ENCODE data around the gene BANK1.

BANK1 gene

DNA sequence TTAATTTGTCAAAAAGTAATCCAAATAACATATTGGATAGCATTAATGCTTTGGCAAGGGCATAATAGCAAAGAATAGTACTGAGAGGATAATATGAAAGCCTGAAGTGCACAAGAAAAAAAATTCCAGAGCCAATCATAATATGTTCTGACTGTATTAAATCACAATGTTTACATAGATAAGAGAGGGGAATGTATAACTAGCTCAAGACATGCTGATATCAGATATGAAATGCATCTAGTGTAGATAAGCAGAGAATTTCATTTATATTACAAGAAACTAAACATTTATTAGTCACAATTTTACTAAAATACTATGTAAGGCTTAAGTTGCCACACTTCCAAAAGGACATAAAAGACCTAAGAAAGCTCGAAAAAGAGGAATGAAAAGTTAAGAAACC lies 193.3 kb downstream of the BANK1 start:
- H3K4me2 ChIP-seq = no peak overlapping the region
- TF ChIP-seq, protein P1, sequence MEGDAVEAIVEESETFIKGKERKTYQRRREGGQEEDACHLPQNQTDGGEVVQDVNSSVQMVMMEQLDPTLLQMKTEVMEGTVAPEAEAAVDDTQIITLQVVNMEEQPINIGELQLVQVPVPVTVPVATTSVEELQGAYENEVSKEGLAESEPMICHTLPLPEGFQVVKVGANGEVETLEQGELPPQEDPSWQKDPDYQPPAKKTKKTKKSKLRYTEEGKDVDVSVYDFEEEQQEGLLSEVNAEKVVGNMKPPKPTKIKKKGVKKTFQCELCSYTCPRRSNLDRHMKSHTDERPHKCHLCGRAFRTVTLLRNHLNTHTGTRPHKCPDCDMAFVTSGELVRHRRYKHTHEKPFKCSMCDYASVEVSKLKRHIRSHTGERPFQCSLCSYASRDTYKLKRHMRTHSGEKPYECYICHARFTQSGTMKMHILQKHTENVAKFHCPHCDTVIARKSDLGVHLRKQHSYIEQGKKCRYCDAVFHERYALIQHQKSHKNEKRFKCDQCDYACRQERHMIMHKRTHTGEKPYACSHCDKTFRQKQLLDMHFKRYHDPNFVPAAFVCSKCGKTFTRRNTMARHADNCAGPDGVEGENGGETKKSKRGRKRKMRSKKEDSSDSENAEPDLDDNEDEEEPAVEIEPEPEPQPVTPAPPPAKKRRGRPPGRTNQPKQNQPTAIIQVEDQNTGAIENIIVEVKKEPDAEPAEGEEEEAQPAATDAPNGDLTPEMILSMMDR (conservative IDR thresholded peaks at IDR 0.05; ENCODE audit: low read depth, low read length) = no peak
- H3K36me3 ChIP-seq (ENCODE audit: insufficient read depth) = no peaks in the 10 kb centered on the region
- no peak overlapping the region for H2AFZ ChIP-seq (ENCODE audit: low read depth)
- no peak overlapping the region for H3K4me3 ChIP-seq (IDR thresholded peaks at IDR 0.05; ENCODE audit: insufficient read depth, low read depth, low read length)
- no peaks in the 10 kb centered on the region for H4K20me1 ChIP-seq (ENCODE audit: insufficient read depth)
- no peak overlapping the region for H3K9ac ChIP-seq
- H3K27me3 ChIP-seq (ENCODE audit: insufficient read depth, low read depth) = no peaks in the 10 kb centered on the region
- no peaks in the 10 kb centered on the region for H3K79me2 ChIP-seq (ENCODE audit: insufficient read depth, low read depth)
- no peak overlapping the region for H3K27ac ChIP-seq
- no peaks in the 10 kb centered on the region for H3K4me1 ChIP-seq (ENCODE audit: low read depth, poor library complexity, severe bottlenecking)

DNA sequence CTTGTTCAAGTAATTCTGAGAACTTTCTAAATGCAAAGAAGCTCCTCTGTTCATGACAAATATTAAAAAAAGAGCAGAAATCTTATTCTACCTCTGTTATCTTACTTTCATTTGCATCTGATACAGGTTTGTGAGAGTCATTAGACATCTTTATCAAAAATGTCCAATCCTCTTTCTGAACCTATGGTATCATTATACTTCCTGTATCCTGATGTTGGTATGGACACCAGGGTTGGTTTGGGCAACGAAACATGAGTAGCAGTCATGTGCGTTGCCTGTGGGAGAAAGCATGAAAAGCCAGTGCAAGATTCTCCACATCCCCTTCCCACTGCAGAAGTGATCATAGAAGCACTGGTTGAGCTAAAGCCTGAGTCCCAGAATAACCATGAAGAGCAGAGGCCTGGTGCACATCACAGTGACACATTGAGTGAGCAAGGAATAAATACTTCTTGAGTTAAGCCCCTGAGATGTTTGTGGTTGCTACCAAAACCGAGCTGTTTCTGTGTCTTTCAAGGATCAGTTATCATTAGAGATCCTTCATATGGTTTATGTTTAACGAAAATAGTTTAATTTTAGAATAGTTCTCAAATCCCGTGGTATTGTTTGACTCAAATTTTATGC lies 197.2 kb downstream of the BANK1 start:
- H3K36me3 ChIP-seq (ENCODE audit: insufficient read depth) = no peaks in the 10 kb centered on the region
- H3K9ac ChIP-seq = no peak overlapping the region
- no peaks in the 10 kb centered on the region for H4K20me1 ChIP-seq (ENCODE audit: insufficient read depth)
- TF ChIP-seq, protein P1 (conservative IDR thresholded peaks at IDR 0.05; ENCODE audit: low read depth, low read length) = no peak
- H3K4me2 ChIP-seq = no peak overlapping the region
- H3K4me3 ChIP-seq (IDR thresholded peaks at IDR 0.05; ENCODE audit: insufficient read depth, low read depth, low read length) = no peak overlapping the region
- H3K79me2 ChIP-seq (ENCODE audit: insufficient read depth, low read depth) = no peaks in the 10 kb centered on the region
- H3K27ac ChIP-seq = no peak overlapping the region
- H3K4me1 ChIP-seq (ENCODE audit: low read depth, poor library complexity, severe bottlenecking) = no peaks in the 10 kb centered on the region
- H3K27me3 ChIP-seq (ENCODE audit: insufficient read depth, low read depth) = no peaks in the 10 kb centered on the region; the same call in 1 of the 2 replicates
- no peak overlapping the region for H2AFZ ChIP-seq (ENCODE audit: low read depth)

- Histone ChIP-seq H3K27ac (no peak overlapping the region), H4K20me1 (ENCODE audit: insufficient read depth) (no peaks in the 10 kb centered on the region), H3K4me2 (no peak overlapping the region), H3K4me1 (ENCODE audit: low read depth, poor library complexity, severe bottlenecking) (no peaks in the 10 kb centered on the region), H3K9ac (no peak overlapping the region), H2AFZ (ENCODE audit: low read depth) (no peak overlapping the region), H3K27me3 (ENCODE audit: insufficient read depth, low read depth) (no peaks in the 10 kb centered on the region; the same call in 1 of the 2 replicates), H3K36me3 (ENCODE audit: insufficient read depth) (no peaks in the 10 kb centered on the region), H3K4me3 (IDR thresholded peaks at IDR 0.05; ENCODE audit: insufficient read depth, low read depth, low read length) (no peak overlapping the region), H3K79me2 (ENCODE audit: insufficient read depth, low read depth) (no peaks in the 10 kb centered on the region)
- TF ChIP-seq, protein P1 (conservative IDR thresholded peaks at IDR 0.05; ENCODE audit: low read depth, low read length) = no peak
Observed at GRCh38 chr4:101989551-101989950, 199.0 kb downstream of the BANK1 start.

DNA sequence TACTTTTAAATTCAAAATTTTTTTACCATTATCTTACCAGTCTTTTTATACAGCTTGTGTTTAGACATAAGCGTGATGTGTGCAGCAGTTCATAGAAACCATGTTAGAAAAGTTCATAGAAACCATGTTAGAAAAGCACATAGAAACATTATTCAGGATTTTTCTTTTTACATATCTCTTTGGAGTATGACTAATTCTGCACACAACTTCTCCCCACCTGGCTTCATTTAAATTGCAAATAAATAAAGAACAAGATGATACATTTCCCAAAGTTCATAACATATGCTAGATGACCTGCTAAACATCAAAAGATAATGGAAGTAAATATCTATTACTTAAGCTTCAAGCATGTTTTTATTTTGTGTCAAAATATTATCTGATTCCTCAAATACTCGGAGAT lies 201.9 kb downstream of the BANK1 start:
- Histone ChIP-seq H3K4me3 (IDR thresholded peaks at IDR 0.05; ENCODE audit: insufficient read depth, low read depth, low read length) (no peak overlapping the region), H3K27me3 (ENCODE audit: insufficient read depth, low read depth) (no peaks in the 10 kb centered on the region; the same call in 1 of the 2 replicates), H3K27ac (no peak overlapping the region), H3K79me2 (ENCODE audit: insufficient read depth, low read depth) (no peaks in the 10 kb centered on the region), H2AFZ (ENCODE audit: low read depth) (no peak overlapping the region), H3K9ac (no peak overlapping the region), H3K36me3 (ENCODE audit: insufficient read depth) (no peaks in the 10 kb centered on the region), H3K4me1 (ENCODE audit: low read depth, poor library complexity, severe bottlenecking) (no peaks in the 10 kb centered on the region), H4K20me1 (ENCODE audit: insufficient read depth) (no peaks in the 10 kb centered on the region), H3K4me2 (no peak overlapping the region)
- TF ChIP-seq, protein P1 (conservative IDR thresholded peaks at IDR 0.05; ENCODE audit: low read depth, low read length) = no peak
